CMK (cell line): Measurements from ENCODE around the gene EEFSEC.

Experiments
- DNase-seq: peaks from one replicate; pipeline ENCODE4 v3.0.0-alpha.2; 2010; ENCODE audit warnings: low read depth

Gene EEFSEC

DNA sequence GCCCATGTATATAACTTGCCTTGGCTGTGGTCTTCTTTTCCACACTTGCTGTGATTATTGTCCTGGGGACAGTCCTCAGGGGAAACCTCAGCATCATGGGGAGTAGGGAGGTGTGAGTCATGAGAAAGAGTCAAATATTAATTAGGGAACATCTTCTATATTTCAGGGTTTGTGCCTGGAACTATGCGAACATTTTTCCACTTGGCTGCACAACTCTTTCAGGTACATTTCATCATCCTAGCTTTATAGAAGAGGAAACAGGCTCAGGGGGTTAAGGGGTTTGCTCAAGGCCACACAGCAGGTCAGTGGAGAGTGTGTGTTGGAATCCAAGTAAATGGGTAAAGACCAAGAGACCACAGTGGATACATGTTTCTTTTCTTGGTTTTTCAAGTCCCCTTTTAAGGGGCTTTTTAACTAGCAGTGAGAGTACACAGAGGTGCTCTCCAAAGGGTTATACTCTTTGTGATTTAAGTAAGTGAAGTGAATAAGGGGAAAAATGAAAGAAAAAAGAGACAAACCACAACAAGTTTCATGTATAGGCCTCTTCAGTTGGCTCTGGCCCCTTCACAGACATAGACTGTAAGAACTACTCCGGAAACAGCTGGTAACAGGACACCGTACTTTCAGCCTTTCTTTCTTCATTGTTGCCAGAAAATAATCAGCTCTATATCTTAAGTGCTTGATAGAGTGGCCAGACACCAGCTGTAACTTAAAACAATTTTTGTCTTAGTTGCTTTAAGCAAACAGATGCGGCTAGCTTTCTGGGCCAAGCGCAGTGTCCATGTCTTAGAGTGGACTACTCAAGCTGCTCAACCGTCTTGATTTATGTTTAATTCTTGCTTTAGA lies 64.6 kb downstream of the EEFSEC start:
- no peak for DNase-seq

DNA sequence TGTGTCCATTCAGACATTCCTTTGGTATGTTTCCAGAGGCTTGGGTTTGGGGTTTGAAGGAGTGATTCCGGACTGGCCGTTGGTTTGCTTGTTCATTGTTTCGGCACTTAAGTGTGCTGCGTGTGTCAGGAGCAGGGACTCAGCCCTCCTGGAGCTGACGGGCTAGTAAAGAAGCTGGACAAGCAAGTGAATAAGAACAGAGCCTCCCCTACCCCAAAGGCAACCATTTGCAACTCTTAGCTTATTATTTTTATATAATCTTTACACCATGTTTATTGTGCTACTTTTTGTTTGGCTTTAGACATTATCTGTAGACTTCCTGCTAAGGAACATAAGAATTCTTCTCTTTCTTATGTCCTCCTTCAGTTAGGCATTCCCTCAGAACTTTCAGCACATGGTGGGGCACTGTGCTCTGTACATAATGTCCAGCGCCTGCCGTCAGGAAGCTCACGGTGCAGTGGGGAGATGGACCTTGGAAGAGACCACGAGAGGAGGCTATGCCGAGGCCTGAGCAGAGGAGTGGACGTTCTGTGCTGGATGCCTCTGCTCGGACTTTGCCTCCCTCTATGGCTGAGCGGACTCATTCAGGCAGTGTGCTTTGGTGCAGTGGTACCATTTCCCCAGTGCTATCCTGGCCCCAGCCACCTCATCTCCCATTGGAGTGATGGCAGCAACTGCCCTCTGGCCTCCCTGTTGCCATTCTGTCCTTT lies 65.4 kb downstream of the EEFSEC start:
- no peak for DNase-seq

DNA sequence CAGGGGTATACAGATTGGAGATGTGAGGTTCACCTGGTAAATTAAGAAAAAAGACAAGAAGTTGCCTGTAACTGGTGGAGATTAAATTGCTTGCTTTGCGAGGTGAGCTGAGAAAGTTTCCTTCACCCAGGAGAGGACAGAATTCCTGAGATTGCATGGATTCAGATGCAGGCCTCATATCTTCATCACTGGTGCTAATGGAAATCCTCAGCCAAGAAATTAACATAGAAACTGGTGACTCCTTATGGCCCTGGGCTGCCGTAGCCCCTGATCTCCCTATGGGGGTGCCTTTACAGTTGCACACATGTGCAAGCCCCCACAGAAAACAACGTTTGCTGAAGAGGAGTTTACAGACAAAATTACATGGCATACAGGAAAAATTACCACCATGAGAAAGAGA lies 68.0 kb downstream of the EEFSEC start:
- no peak for DNase-seq

DNA sequence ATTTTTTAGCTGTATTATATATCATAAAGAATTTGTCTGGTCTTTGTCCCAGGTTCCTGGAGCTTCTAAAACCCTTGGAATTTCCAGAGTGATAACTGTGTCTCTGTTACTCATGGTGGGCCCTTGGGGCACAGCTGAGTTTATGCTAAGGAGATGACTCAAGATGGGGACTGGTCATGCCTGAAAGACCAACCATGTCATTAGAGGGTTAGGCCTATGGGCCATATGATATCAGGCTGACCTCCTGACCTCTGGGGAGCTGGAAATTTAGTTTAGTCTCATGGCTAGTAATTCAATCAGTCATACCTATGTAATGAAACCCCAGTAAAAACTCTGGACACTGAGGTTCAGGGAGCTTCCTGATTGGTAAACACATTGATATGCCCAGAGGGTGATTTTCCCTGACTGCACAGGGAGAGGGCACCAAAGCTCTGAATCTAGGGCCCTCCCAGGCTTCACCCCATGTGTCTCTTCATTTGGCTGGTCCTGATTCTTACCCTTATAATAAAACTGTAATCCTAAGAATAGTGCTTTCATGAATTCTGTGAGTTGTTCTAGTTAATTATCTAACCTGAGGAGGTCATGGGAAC lies 69.6 kb downstream of the EEFSEC start:
- no peak for DNase-seq

DNA sequence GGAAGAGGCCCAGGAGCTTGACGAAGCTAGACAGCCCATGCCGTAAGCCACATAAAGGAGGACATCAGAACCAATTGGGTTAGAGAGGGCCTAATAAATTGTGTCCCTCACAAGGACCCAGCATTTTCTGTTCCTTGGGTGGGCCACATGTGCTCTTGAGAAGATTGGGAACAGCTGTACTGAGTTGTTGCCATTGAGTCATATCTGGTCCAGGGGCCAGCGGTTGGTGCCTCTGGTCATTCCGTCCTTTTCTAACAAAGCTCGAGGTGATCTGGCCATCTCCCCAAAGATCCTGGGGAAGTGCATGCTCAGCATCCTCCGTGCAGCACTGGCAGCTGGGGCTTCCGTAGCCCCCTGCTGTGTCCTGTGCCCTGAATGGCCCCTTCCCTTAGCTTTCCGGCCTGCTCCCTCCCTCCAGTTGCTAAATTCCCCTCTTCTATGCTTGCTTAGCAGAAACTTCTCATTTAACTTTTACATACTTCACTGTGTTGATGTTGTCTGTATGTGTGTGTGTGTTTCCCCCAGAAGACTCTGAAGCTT lies 73.0 kb downstream of the EEFSEC start:
- no peak for DNase-seq

DNA sequence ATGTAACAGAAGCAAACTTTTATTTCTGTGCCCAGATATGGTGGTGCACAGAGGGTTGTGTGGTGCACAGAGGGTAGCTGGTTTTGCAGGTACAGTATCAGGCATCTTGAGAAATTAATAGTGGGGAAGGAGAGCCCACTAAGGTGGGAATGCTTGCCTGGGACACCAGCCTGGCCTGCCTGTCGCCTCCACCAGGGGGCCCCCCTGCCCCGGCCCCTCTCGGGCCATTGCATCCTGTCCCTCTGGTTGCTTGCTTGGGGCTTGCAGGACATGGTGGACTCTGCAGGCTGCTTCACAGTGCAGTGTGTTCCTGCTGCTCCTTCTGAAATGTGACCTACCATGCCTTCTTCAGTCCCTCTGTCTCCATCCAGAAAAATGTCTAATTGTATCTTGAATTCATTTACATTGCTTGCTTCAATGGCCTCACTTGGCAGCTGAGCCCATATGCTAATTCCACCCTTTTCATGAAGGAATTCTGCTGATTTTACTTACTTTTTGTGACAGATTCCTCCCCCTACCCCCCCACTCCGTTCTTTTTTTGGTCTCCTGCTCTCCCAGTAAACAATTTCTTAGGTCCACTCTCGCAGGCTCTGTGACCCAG lies 73.6 kb downstream of the EEFSEC start:
- no peak for DNase-seq

DNA sequence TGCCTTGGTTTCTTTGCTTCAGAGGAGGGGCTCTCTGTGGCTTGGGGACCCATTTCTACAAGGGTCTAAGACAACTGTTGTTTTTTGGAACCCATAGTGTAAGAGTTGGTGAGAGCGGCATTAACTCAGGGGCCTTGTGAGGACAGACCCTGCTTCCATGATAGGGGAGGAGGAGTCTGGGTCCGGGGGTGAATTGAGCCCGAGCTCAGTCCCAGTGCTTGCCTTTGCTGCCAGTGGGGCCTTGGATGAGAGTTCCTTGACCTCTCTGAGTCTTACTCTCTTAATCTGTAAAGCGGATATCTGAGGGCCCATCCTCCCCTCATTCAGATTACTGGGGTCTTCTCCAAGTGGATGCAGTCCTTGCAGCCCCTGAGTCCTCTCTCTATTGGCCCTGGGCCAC lies 74.2 kb downstream of the EEFSEC start:
- DNase-seq = no peak

DNA sequence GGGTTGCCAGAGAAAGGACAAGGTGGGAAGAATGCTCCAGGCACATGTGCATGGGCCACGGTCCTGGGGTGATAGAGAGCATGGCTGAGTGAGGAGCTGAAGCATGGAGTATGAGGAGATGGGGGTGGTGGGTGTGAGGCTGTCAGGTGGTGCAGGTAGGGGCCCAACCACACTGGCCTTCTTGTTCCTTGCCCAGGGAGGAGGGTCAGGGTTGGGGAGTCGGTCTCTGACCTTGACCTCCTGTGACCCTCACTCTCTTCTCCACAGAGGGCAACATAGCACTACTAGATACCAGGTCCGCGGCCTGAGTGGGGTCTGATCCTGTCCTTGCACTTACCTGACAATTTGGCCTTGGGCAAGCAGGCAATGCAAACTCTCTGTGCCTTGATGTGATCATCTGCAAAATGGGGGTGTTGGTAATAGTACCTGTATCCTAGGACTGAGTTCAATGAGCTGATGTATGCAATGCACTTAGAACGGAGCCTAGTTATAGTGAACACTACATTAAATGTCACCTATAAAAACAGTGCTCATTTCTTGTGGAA lies 75.2 kb downstream of the EEFSEC start:
- no peak for DNase-seq

DNA sequence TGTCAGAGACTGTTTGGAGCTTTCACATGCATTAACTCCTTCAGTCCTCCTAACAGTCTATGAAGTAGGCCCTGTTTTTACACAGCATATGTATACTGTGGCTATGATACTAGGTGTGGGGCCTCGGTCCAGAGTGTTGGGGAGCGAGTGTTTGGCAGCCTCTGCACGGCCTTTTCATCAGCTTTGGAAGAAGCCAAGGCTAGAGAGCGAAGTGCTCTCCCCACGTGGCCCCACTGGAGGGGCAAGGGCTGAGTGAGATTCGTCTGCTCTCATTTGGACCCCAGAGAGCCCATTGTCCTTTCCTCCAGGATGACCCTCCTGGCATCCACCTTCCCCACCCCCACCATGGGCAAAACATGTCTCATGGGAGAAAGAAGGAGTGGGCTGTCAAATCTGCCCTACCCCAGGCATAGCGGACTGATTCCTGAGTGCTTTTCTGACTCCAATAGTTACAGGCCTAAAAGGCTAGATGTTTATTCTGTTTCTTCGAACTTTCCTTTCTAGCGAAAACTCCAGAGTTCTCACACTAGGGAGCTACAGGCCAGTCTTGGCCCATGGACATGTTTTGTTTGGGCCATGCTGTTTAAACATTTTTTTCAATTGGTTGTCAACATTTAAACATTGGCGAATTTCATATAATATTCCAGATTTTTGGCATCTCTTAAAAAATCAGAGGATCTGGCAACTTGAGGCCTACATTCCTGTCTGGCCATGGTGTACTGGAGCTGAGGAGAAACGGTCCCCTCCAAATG lies 76.0 kb downstream of the EEFSEC start:
- DNase-seq = no peak

DNA sequence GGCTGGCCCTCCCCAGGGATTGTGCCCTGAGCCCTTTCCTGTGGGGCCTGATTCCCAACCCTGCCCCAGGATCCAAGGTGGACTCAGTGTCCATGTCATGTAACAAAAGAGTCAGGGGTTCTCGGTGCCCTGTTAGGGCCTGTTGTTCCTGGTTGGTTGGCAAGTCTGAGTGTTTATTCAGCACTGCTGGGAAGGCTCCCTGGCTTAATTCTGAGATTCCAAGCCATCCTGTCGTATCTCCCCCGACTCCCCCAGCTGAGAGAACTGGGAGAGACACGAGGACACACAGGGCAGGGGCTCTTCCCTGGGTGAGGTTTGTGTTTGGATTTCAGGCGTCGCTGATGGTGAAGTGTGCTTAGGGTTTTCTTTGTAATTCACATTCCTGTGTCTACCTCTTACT lies 78.3 kb downstream of the EEFSEC start:
- DNase-seq = no peak

DNA sequence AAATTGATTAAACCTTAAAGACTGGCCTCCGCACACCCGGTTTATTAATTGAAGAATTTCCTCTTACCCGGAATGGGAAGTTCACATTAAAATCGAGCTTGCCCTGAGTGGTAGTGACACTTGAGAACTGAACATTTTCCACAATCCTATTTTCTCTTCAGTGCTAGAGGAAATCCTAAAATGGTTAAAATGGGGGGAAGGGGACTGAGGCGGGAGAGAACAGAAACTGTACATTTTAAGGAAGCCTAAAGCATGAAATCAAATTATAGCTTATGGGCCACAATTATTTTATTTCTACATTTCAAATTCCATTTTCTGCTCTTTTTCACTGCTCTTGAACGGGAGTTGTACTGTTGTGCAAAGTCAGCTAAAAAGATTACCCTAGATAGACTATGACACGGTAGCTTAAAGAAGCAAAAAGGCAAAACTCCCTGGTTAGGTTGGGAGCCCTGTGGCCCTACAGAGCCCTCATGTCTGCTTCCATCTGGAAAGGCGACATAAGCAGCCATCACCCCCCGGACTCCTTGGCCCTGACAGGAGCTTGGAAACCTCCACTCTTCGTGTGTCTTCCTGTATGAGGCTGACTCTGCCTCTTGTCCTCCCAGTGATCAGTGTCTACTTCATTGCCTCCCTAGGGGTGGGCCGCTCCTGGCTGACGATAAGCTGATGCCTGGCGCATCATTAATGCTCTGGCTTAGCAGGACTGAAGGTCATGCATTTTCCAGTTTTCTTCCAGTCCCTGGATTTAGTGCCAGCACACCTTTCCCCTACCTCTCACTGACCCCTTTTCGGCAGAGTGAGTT lies 79.3 kb downstream of the EEFSEC start:
- no peak for DNase-seq

DNA sequence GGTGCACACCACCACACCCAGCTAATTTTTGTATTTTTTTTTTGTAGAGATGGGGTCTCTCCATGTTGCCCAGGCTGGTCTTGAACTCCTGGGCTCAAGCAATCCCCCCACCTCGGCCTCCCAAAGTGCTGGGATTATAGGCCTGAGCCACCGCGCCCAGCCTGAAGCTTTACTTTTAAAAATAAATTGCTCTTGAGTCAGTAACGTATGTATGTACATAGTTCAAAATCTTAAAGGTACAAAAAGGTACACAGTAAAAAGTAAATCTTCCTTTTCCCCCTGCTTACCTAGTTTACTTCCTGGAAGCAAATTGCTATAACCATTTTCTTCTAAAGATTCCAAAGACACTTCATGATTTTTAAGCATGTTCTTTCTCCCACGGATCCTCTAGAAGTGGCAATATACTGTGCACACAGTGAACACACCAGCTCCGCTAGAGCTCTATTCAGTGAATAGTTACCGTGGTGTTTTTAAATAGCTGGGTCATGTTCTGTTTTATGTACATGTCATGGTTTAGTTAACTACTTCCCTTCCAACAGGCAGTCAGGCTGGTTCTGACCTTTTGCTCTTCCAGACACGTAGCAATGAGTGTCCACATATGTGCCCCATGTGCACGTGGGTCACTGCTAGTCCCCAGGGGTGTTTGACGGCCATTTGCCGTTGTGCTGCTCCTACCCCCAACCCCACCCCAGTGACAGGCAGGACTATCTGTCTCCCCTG lies 82.1 kb downstream of the EEFSEC start:
- no peak for DNase-seq

DNA sequence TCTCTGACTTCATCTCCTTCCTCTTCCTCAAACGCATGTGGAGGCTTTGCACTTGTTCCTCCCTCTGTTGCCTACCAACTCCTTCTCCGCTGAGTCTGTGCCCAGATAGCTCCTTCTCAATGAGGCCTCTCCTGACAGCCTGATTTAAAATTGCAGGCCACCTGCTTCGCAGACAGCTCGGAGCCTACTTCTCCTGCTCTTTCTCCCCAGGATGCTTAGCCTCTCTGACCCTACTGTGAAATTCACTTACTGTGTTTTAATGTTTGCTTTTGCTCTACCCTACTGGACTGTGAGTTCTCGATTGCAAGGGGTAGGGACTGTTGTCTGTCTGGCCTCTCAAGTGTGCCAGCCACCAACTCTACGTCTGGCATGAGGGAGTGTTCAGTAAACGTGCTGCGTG lies 83.4 kb downstream of the EEFSEC start:
- no peak for DNase-seq

DNA sequence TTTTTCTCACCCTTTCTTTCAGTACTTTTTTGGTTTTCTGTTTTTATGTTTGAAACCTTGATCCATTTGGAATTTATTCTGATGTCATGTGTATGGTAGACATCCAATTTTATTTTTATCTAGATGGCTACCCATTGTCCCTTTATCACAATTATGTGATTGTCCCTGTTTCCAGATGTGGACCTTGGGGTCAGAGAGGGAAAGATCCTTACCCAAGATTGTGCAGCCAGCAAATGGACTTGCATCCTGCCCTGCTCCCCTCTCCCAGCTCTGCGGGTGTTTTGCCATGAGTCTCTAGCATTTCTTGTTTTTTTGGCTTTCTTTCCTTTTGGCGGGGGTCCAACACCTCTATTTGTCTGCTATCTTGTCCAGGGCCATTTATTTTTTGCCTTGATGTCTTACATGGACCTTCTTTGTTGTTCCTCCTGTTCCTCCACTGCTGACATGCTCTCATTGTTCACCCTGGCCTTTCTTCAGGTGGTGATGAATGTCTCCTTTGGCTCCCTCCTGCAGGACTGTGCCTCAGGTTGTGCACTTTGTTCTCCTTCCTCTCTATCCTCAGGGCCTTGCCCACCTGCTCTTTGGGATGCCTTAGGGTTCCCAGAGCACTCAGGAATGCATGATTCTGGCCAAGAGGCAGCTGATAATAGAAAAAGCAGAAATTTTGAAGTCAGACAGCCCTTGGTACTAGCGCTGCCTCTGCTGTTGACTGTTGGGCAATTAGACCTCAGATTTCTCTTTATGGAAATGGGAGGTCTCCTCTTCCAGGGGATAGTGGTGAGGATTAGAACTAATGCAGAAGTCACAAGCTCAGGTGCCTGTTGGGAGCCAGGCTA lies 84.3 kb downstream of the EEFSEC start:
- no peak for DNase-seq

DNA sequence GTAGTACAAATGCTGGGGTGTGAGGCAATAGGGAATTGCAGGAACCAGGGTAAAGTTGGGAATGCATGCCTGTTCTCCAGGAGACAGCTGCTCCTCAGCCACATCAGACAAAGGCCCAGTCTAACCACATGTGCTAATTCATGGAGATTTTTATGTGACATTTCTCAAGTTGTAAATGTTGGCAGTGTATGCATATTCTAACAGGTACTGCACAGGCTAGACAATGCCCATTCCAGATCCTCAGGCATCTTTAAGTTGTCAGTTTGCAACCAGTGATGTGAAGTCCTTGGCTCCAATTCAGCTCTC lies 84.9 kb downstream of the EEFSEC start:
- no peak for DNase-seq

DNA sequence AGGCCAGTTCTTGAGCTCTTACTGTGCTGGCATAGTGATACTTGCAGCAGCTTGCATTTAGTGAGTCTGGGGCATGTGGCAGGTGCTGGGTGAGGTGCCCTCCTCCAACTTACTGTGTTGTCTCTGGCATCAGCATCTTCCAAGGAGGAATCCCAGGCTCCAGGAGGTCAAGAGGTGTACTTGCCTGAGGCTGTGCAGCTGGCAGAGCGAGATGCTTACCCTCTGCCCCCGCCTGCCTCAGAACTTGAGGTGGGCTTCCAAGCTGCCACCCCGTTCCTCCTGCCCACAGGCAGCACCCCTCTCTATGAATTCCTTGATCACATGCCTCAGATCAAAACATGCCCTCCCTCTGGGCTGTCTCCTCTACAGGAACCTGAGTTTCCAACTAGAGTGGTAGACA lies 86.0 kb downstream of the EEFSEC start:
- no peak for DNase-seq

DNA sequence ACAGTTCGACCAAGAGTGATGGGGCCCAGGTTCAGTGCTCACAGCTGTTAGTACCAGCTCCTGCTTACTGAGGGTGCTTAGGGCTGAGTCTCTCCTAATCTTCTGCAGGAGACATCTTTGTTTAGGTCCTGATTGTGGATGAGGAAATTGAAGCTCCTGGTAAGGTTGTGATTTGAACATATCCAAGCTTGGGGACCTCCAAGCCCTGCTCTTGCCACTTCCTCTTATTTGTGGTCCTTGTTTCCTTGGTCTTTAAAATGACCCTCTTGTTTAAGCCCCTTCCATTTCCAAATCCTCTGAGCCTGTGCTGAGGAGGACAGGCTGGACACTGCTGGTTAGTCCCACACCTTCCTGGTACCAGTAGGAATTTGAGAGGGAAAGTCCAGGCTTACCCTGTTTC lies 87.0 kb downstream of the EEFSEC start:
- DNase-seq = no peak

DNA sequence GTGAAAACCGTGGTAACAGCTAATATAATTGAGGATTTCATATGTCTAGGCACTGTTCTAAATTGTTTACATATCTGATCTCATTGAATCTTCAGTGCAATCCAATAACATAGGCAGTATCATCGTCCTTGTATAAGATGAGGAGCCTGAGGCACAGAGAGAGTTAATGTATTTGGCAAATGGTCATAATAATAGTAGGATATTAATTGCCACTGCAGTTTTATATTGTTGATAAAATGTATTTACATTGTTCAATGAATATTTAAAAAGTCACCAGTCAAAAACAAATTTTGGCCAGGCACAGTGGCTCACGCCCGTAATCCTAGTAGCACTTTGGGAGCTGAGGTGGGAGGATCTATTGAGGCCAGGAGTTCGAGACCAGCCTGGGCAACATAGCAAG lies 88.5 kb downstream of the EEFSEC start:
- DNase-seq = no peak
